H1 (cell line): Measurements from ENCODE around the gene RGS14. TPM values are rescaled to one million over a fixed set of nuclear protein-coding genes. Genes with fewer than 3 reads are reported as not detected.

Experiments
- CTCF ChIA-PET: fragments of 300-600 bp; sonication (Branson Sonifier 250); formaldehyde crosslinking; loops from one replicate; lab custom pipeline; 2021; ENCODE audit not compliant: partially characterized antibody; lab: Charles Lee
- POLR2A ChIA-PET: fragments of 300-600 bp; sonication (Branson Sonifier 250); formaldehyde crosslinking; loops from one replicate; lab custom pipeline; 2021; ENCODE audit warnings: inconsistent platforms; ENCODE audit not compliant: partially characterized antibody; lab: Charles Lee
- DNase-seq, 2 experiments: peaks; one replicate each; pipeline versions ENCODE4 v3.0.0 to v3.0.0-alpha.2; 2010 to 2022; ENCODE audit warnings: low spot score in 2 of 2, low read depth in 1 of 2, mixed read lengths in 1 of 2
- FAIRE-seq: peaks from 2 replicates; lab custom pipeline; 2011; peaks lifted over from hg19 to GRCh38; lab: Jason Lieb, UNC
- H2AFZ ChIP-seq: 2 replicates; pipeline ENCODE4 v1.8.1; 2012; ENCODE audit warnings: low read length, inconsistent platforms
- H2AK5ac ChIP-seq: 2 replicates; pipeline ENCODE4 v1.6.1; 2013; ENCODE audit warnings: low read depth, low read length
- H2BK120ac ChIP-seq: replicated peaks from 2 replicates; pipeline ENCODE3; 2013; ENCODE audit warnings: low read depth, low read length, inconsistent platforms
- H2BK12ac ChIP-seq: 2 replicates; pipeline ENCODE4 v1.6.1; 2013; ENCODE audit warnings: low read depth, low read length
- H2BK15ac ChIP-seq: 2 replicates; pipeline ENCODE4 v1.6.1; 2013; ENCODE audit warnings: low read length
- H2BK20ac ChIP-seq: 2 replicates; pipeline ENCODE4 v1.6.1; 2013; ENCODE audit warnings: low read length
- H2BK5ac ChIP-seq: 2 replicates; pipeline ENCODE4 v1.6.1; 2013; ENCODE audit warnings: low read depth, low read length
- H3K14ac ChIP-seq: 2 replicates; pipeline ENCODE4 v1.6.1; 2013; ENCODE audit warnings: inconsistent platforms; ENCODE audit not compliant: insufficient read length
- H3K18ac ChIP-seq: 2 replicates; pipeline ENCODE4 v1.6.1; 2013; ENCODE audit warnings: low read length; ENCODE audit errors: extremely low read depth
- H3K23ac ChIP-seq: 2 replicates; pipeline ENCODE4 v1.6.1; 2013; ENCODE audit warnings: inconsistent platforms; ENCODE audit not compliant: insufficient read length
- H3K23me2 ChIP-seq: 2 replicates; pipeline ENCODE4 v1.6.1; 2013; ENCODE audit warnings: low read depth, low read length
- H3K27ac ChIP-seq: 2 replicates; pipeline ENCODE4 v1.6.1; 2011; ENCODE audit warnings: low read depth, low read length, inconsistent platforms
- H3K27me3 ChIP-seq, 4 experiments: replicated peaks in 1 of 4; 1 replicate in 1 of 4; 2 replicates in 3 of 4; pipeline versions ENCODE4 v1.6.1 to v1.8.1; 2011 to 2013; ENCODE audit warnings: low read length in 3 of 4, mild to moderate bottlenecking in 3 of 4, inconsistent platforms in 2 of 4, mixed read lengths in 2 of 4, moderate library complexity in 1 of 4; ENCODE audit not compliant: control insufficient read depth in 3 of 4, insufficient read depth in 3 of 4; ENCODE audit errors: extremely low read depth in 1 of 4
- H3K36me3 ChIP-seq, 4 experiments: 2 replicates each; pipeline versions ENCODE4 v1.6.1 to v1.8.1; 2011 to 2013; ENCODE audit warnings: mild to moderate bottlenecking in 4 of 4, low read length in 3 of 4, moderate library complexity in 2 of 4, control low read depth in 1 of 4, inconsistent platforms in 1 of 4; ENCODE audit not compliant: insufficient read depth in 4 of 4, control insufficient read depth in 2 of 4
- H3K4ac ChIP-seq: replicated peaks from 2 replicates; pipeline ENCODE3; 2013; ENCODE audit warnings: low read length, low read depth, mixed read lengths, inconsistent platforms; ENCODE audit not compliant: insufficient read length
- H3K4me1 ChIP-seq, 4 experiments: replicated peaks in 1 of 4; 1 replicate in 1 of 4; 2 replicates in 3 of 4; pipeline versions ENCODE4 v1.6.1 to v1.8.1; 2011 to 2013; ENCODE audit warnings: low read length in 3 of 4, inconsistent platforms in 2 of 4, mixed read lengths in 1 of 4; ENCODE audit not compliant: insufficient read depth in 4 of 4, control insufficient read depth in 3 of 4
- H3K4me2 ChIP-seq, 2 experiments: 2 replicates each; pipeline versions ENCODE4 v1.6.1 to v1.8.1; 2011 to 2013; ENCODE audit warnings: low read depth in 2 of 2, low read length in 2 of 2, control low read depth in 1 of 2, inconsistent platforms in 1 of 2, mild to moderate bottlenecking in 1 of 2; ENCODE audit not compliant: insufficient read depth in 1 of 2
- H3K4me3 ChIP-seq, 4 experiments: fragments of 200-600, 300-600 bp in 1 of 4; sonication (generic), shearing (Covaris generic), sonication (Bioruptor Twin) in 1 of 4; 2 replicates each; pipeline versions ENCODE4 v1.5.1 to v1.8.1; 2011 to 2016; ENCODE audit warnings: low read length in 4 of 4, low read depth in 3 of 4, control low read depth in 2 of 4, inconsistent platforms in 2 of 4, mild to moderate bottlenecking in 2 of 4, mixed read lengths in 1 of 4, moderate library complexity in 1 of 4; ENCODE audit not compliant: insufficient read depth in 2 of 4; ENCODE audit errors: extremely low read depth in 1 of 4
- H3K56ac ChIP-seq: replicated peaks from 2 replicates; pipeline ENCODE3; 2013; ENCODE audit warnings: low read depth, mild to moderate bottlenecking, mixed read lengths, low read length, inconsistent platforms; ENCODE audit not compliant: insufficient read length
- H3K79me1 ChIP-seq: 2 replicates; pipeline ENCODE4 v1.6.1; 2013; ENCODE audit warnings: low read depth, low read length, control low read depth
- H3K79me2 ChIP-seq, 2 experiments: 2 replicates each; pipeline versions ENCODE4 v1.6.1 to v1.8.1; 2012 to 2013; ENCODE audit warnings: low read length in 2 of 2, mild to moderate bottlenecking in 2 of 2, inconsistent platforms in 1 of 2; ENCODE audit not compliant: insufficient read depth in 2 of 2, control insufficient read depth in 1 of 2
- H3K9ac ChIP-seq, 4 experiments: replicated peaks in 1 of 4; 1 replicate in 1 of 4; 2 replicates in 3 of 4; pipeline versions ENCODE4 v1.6.1 to v1.8.1; 2011 to 2013; ENCODE audit warnings: low read depth in 3 of 4, low read length in 3 of 4, control low read depth in 2 of 4, mild to moderate bottlenecking in 2 of 4, moderate library complexity in 2 of 4, inconsistent platforms in 1 of 4; ENCODE audit errors: extremely low read depth in 1 of 4
- H3K9me3 ChIP-seq, 2 experiments: 2 replicates each; pipeline versions ENCODE4 v1.6.1 to v1.8.1; 2012 to 2013; ENCODE audit warnings: mild to moderate bottlenecking in 2 of 2, moderate library complexity in 2 of 2, control low read depth in 1 of 2, inconsistent platforms in 1 of 2, low read depth in 1 of 2, low read length in 1 of 2, mixed read lengths in 1 of 2; ENCODE audit not compliant: insufficient read depth in 2 of 2
- H4K20me1 ChIP-seq, 2 experiments: replicated peaks in 1 of 2; 2 replicates each; pipeline versions ENCODE3 to v1.8.1; 2011 to 2013; ENCODE audit warnings: inconsistent platforms in 2 of 2, low read length in 2 of 2, mild to moderate bottlenecking in 1 of 2; ENCODE audit not compliant: insufficient read depth in 2 of 2, control insufficient read depth in 1 of 2
- H4K5ac ChIP-seq: 2 replicates; pipeline ENCODE4 v1.6.1; 2013; ENCODE audit warnings: low read length, low read depth, mixed read lengths, inconsistent platforms; ENCODE audit not compliant: insufficient read length
- H4K8ac ChIP-seq: 2 replicates; pipeline ENCODE4 v1.8.0; 2013; ENCODE audit warnings: mild to moderate bottlenecking, moderate library complexity, low read length, inconsistent platforms; ENCODE audit not compliant: insufficient read depth; ENCODE audit errors: extremely low read depth
- H4K91ac ChIP-seq: replicated peaks from 2 replicates; pipeline ENCODE3; 2013; ENCODE audit warnings: low read length, mixed read lengths, inconsistent platforms; ENCODE audit not compliant: insufficient read length
- CHD2 ChIP-seq: IDR thresholded peaks from 2 replicates; pipeline ENCODE4 v1.6.1; 2012; ENCODE audit warnings: low read length, improper control_type of control experiment
- EP300 ChIP-seq, 2 experiments: IDR thresholded peaks; 1 replicate in 1 of 2; 2 replicates in 1 of 2; pipeline ENCODE4 v1.6.1; 2011 to 2012; ENCODE audit warnings: low read depth in 2 of 2, low read length in 2 of 2, mild to moderate bottlenecking in 2 of 2, borderline replicate concordance in 1 of 2, inconsistent platforms in 1 of 2, moderate library complexity in 1 of 2
- EZH2 ChIP-seq: fragments of 200-600 bp; sonication (generic); IDR thresholded peaks from 2 replicates; pipeline ENCODE4 v1.7.1; 2012; ENCODE audit warnings: low read depth, mild to moderate bottlenecking, moderate library complexity, low read length, inconsistent platforms; ENCODE audit not compliant: severe bottlenecking
- HDAC2 ChIP-seq, 2 experiments: fragments of 300-600 bp in 1 of 2; sonication (generic) in 1 of 2; IDR thresholded peaks; 2 replicates each; pipeline ENCODE4 v1.6.1; 2011 to 2012; ENCODE audit warnings: low read depth in 2 of 2, low read length in 2 of 2, mild to moderate bottlenecking in 2 of 2, moderate library complexity in 2 of 2, borderline replicate concordance in 1 of 2, inconsistent platforms in 1 of 2
- KDM1A ChIP-seq: fragments of 200-600, 300-600 bp; sonication (generic); IDR thresholded peaks from 2 replicates; pipeline ENCODE4 v1.7.1; 2016; ENCODE audit warnings: mild to moderate bottlenecking, low read length, borderline replicate concordance
- KDM4A ChIP-seq: IDR thresholded peaks from one replicate; pipeline ENCODE4 v1.7.1; 2012; ENCODE audit warnings: low read depth, mild to moderate bottlenecking, moderate library complexity, low read length, inconsistent platforms; ENCODE audit not compliant: severe bottlenecking
- RBBP5 ChIP-seq: IDR thresholded peaks from 2 replicates; pipeline ENCODE4 v1.7.1; 2012; ENCODE audit warnings: low read depth, mild to moderate bottlenecking, inconsistent platforms, low read length, moderate library complexity, borderline replicate concordance
- SP4 ChIP-seq: IDR thresholded peaks from 2 replicates; pipeline ENCODE4 v1.6.1; 2012; ENCODE audit warnings: low read length, inconsistent platforms
- TBP ChIP-seq: IDR thresholded peaks from 2 replicates; pipeline ENCODE4 v1.6.1; 2011; ENCODE audit warnings: low read depth, low read length, improper control_type of control experiment
- WGBS, 2 experiments: shearing (Covaris generic) in 1 of 2; methylation state at CpG; one replicate each; pipeline versions ENCODE4 v1.1.6 to v1.1.7; 2013 to 2015; ENCODE audit warnings: low lambda C conversion rate in 2 of 2, mixed read lengths in 2 of 2, inconsistent platforms in 1 of 2, low coverage in 1 of 2, missing lambda C conversion rate in 1 of 2; ENCODE audit not compliant: insufficient replicate concordance in 2 of 2, insufficient coverage in 1 of 2, insufficient read length in 1 of 2; ENCODE audit errors: extremely low coverage in 1 of 2, missing lambda C conversion rate in 1 of 2; 5-methylcytosine and 5-hydroxymethylcytosine counted together
- polyA plus RNA-seq, 7 experiments: library from polyadenylated mRNA; depleted of rRNA in 3 of 7; stranded (reverse) in 5 of 7; unstranded in 2 of 7; fragments of >200 nt in 5 of 7; fragments of 200-250 nt in 2 of 7; gene quantifications; 1 replicate in 5 of 7; 2 replicates in 1 of 7; 4 replicates in 1 of 7; pipeline versions ENCODE4 v1.2.1 to v1.2.3, GENCODE V29; 2011 to 2013; ENCODE audit warnings: missing spikeins in 2 of 7, mixed read lengths in 2 of 7
- total RNA-seq: library from RNA; stranded (reverse); fragmentation: NEBNext Ultra II Directional; extraction: Animal tissue kit (Norgen Biotek cat#: 25700); gene quantifications from 2 replicates; pipeline ENCODE4 v1.2.1, GENCODE V29; 2021

RGS14 gene
- total and polyA plus RNA-seq, 2 of the 8 experiments (the other 6 are each of a cell fraction or from before 2014, with no cell fraction given), result 24.4 to 46.1 TPM

- 0 out of 2 replicates have a peak within 1 kb of the TSS, but pooled peaks have one; percentile 11 for H2AFZ ChIP-seq
- peak within 1 kb of the TSS; percentile 52 to 75 (median 67) for H3K4me3 ChIP-seq
- FAIRE-seq, result no peak
- peak within 1 kb of the TSS; percentile 75 for H4K5ac ChIP-seq
- H3K79me2 ChIP-seq, result no peaks in the 10 kb centered on the region
- peak within 1 kb of the TSS; percentile 1 for H3K56ac ChIP-seq
- no peaks in the 10 kb centered on the region for H3K27me3 ChIP-seq
- H4K20me1 ChIP-seq, result peaks cover 0 to 8% of the 10 kb centered on the region in 2 experiments
- ChIA-PET CTCF (interaction anchor here (0.6 to 16.6 kb wide), 11 partner anchors 12 to 199 kb away, joined by 3 to 251 read pairs (median 4); no protein-coding TSS in a partner anchor), POLR2A (interaction anchor here (0.6 to 6.0 kb wide), 24 partner anchors 10 to 199 kb away, joined by 3 to 26 read pairs (median 4); partner anchors contain the start of genes LMAN2, NSD1, PRELID1 and PRR7)
- 1% methylated on average over 39 of the region's 78 CpGs; no CpG with 5 or more reads in 1 of the 2 experiments for WGBS, 2 experiments
- H3K18ac ChIP-seq, result peak within 1 kb of the TSS; percentile 97
- no peaks in the 10 kb centered on the region for H3K79me1 ChIP-seq
- H4K8ac ChIP-seq, result peak within 1 kb of the TSS; percentile 96
- no peak within 1 kb of the TSS for H3K4ac ChIP-seq
- no peak within 1 kb of the TSS for H3K23ac ChIP-seq
- no peak within 1 kb of the TSS for H2BK20ac ChIP-seq
- no peaks in the 10 kb centered on the region for H3K9me3 ChIP-seq
- peak within 1 kb of the TSS; percentile 54 to 84 (median 72) for H3K9ac ChIP-seq
- H4K91ac ChIP-seq, result peak within 1 kb of the TSS; percentile 98
- peak within 1 kb of the TSS; percentile 60; the same call in 1 of the 2 replicates for H2BK12ac ChIP-seq
- peak; percentile 95 to 98 for DNase-seq
- H3K36me3 ChIP-seq, result peaks cover 0 to under 1% (median under 1%) of the 10 kb centered on the region in 4 experiments; a peak in 5 of 8 replicates
- peaks cover 0 to 19% (median 14%) of the 10 kb centered on the region in 4 experiments; a peak in 6 of 7 replicates for H3K4me1 ChIP-seq
- peak within 1 kb of the TSS; percentile 97 to 99 for H3K4me2 ChIP-seq
- H2BK120ac ChIP-seq, result no peak within 1 kb of the TSS
- no peak within 1 kb of the TSS for H2AK5ac ChIP-seq
- no peak within 1 kb of the TSS for H3K14ac ChIP-seq
- H3K23me2 ChIP-seq, result peaks cover 11% of the 10 kb centered on the region
- H3K27ac ChIP-seq, result peak within 1 kb of the TSS; percentile 89
- peak within 1 kb of the TSS; percentile 24; the same call in 1 of the 2 replicates for H2BK15ac ChIP-seq
- H2BK5ac ChIP-seq, result peak within 1 kb of the TSS; percentile 96; the same call in 1 of the 2 replicates
- peak; percentile 54 for TF ChIP-seq CHD2
- no peak for TF ChIP-seq EP300 (IDR thresholded peaks at IDR 0.05; ENCODE audit: borderline replicate concordance in 1 of 2, low read depth in 2 of 2, low read length in 2 of 2)
- TF ChIP-seq KDM1A, result no peak
- TF ChIP-seq SP4, result peak; percentile 91
- peak; percentile 34 for TF ChIP-seq KDM4A
- TF ChIP-seq EZH2, result no peak
- no peak for TF ChIP-seq TBP
- TF ChIP-seq HDAC2 (IDR thresholded peaks at IDR 0.05; ENCODE audit: borderline replicate concordance in 1 of 2, low read depth in 2 of 2, low read length in 2 of 2), result 0 out of 4 replicates have a peak, but pooled peaks of 1 of the 2 experiments have one; percentile 3
- 0 out of 2 replicates have a peak, but pooled peaks have one; percentile 37 for TF ChIP-seq RBBP5
These were observed 45.7 kb upstream of the RGS14 start, which contains the start of gene MXD3 for GRCh38 chr5:177311723-177312648. Gene MXD3, minus strand, starts transcription at chr5:177311898. Its CDS starts 68 bp downstream, at chr5:177311830.
